Left colon (tissue), 2 donors: ENCODE measurements around the gene DIRAS1. TPM values are rescaled to one million over a fixed set of nuclear protein-coding genes. Genes with fewer than 3 reads are reported as not detected.
A peak's percentile ranks its signal among the peaks of the same experiment; 100 is the strongest.

Source experiments
- ATAC-seq: fragments of 200-7000 bp; cut with Tn5 transposase; one replicate; pipeline ENCODE4 v1.9.1; 2020; ENCODE audit warnings: mild to moderate bottlenecking, moderate library complexity
- DNase-seq, 2 donors: peaks; one replicate each; pipeline ENCODE4 v3.0.0-alpha.2; 2020
- intact Hi-C, 2 donors: fragments of 100-400 bp; cut with DNase I in 1 of 2; cut with micrococcal nuclease in 1 of 2; formaldehyde crosslinking; loops; one replicate each; pipeline versions ENCODE4 v1.11.2 to v1.14.0; 2022; cut with DNase I, micrococcal nuclease
- long read RNA-seq: library from polyadenylated mRNA; unstranded; transcript quantifications from one replicate; pipeline ENCODE4 v2.0.0, GENCODE V29; 2021
- total RNA-seq, 2 donors: library from RNA; stranded (reverse); fragmentation: NEBNext Ultra II Directional; extraction: Animal tissue kit (Norgen Biotek cat#: 25700); gene quantifications; one replicate each; pipeline ENCODE4 v1.2.1, GENCODE V29; 2021
- donor health status: DM: no; HTN: no; CAD: no.
- donor health status: DM: yes; HTN: yes; CAD: no.

DIRAS1 gene
- 1 to 10 TPM in 1 of 2 donors, under 1 TPM in 1; 0.52 to 1.1 TPM for total RNA-seq
- long read RNA-seq, result 0 reads

- ATAC-seq (no peak), DNase-seq (no peak)
- intact Hi-C loops, result no loop called here
These were observed at the start of gene DIRAS1 for GRCh38 chr19:2720777-2721569. Gene DIRAS1, minus strand, starts transcription at chr19:2721372. Its CDS starts 3,566 bp downstream, at chr19:2717806.

- DNase-seq (peak; percentile 27 to 41), ATAC-seq (no peak)
- intact Hi-C loops, result no loop called here
These were observed 49.2 kb upstream of the DIRAS1 start for GRCh38 chr19:2770055-2771013.

- DNase-seq, result no peak
- intact Hi-C loops, result no loop called here
- ATAC-seq, result no peak
These were observed 48.0 kb upstream of the DIRAS1 start for GRCh38 chr19:2769218-2769617.

- intact Hi-C loops, result no loop called here
- no peak for DNase-seq
- peak; percentile 13 for ATAC-seq
These were observed 47.4 kb upstream of the DIRAS1 start for GRCh38 chr19:2768365-2769132.

GRCh38 chr19:2767688-2768087 lies 46.5 kb upstream of the DIRAS1 start:
- DNase-seq (no peak), ATAC-seq (no peak)
- intact Hi-C loops, result no loop called here

GRCh38 chr19:2766594-2767372 lies 45.6 kb upstream of the DIRAS1 start:
- intact Hi-C loops, result no loop called here
- no peak for ATAC-seq

GRCh38 chr19:2765376-2765775 lies 44.2 kb upstream of the DIRAS1 start:
- intact Hi-C loops, result no loop called here
- no peak for ATAC-seq
- no peak for DNase-seq

More at GRCh38 chr19:2766594-2767372, 45.6 kb upstream of the DIRAS1 start:
- no peak for DNase-seq

- DNase-seq (no peak), ATAC-seq (no peak)
- intact Hi-C loops, result loop anchor here in 1 of 2 donors (5.0 kb wide), 1 partner anchor 118 kb away; no protein-coding TSS in a partner anchor
These were observed 43.8 kb upstream of the DIRAS1 start for GRCh38 chr19:2764945-2765344.

- ATAC-seq (no peak), DNase-seq (no peak)
- intact Hi-C loops, result loop anchor here in 1 of 2 donors (5.0 kb wide), 1 partner anchor 116 kb away; no protein-coding TSS in a partner anchor
These were observed 42.5 kb upstream of the DIRAS1 start for GRCh38 chr19:2763687-2764086.

- DNase-seq (no peak), ATAC-seq (no peak)
- intact Hi-C loops, result loop anchor here in 1 of 2 donors (5.0 kb wide), 1 partner anchor 116 kb away; no protein-coding TSS in a partner anchor
These were observed 41.8 kb upstream of the DIRAS1 start for GRCh38 chr19:2762783-2763496.

GRCh38 chr19:2761876-2762782 lies 41.0 kb upstream of the DIRAS1 start:
- intact Hi-C loops, result loop anchor here in 1 of 2 donors (5.0 kb wide), 1 partner anchor 115 kb away; no protein-coding TSS in a partner anchor
- ATAC-seq, result peak; percentile 8
- no peak for DNase-seq

GRCh38 chr19:2761309-2761677 lies 40.1 kb upstream of the DIRAS1 start:
- DNase-seq (no peak), ATAC-seq (no peak)
- intact Hi-C loops, result loop anchor here in 1 of 2 donors (5.0 kb wide), 1 partner anchor 114 kb away; no protein-coding TSS in a partner anchor

GRCh38 chr19:2759965-2760364 lies 38.8 kb upstream of the DIRAS1 start:
- intact Hi-C loops, result loop anchor here in 1 of 2 donors (5.0 kb wide), 1 partner anchor 113 kb away; no protein-coding TSS in a partner anchor
- ATAC-seq, result peak; percentile 30
- DNase-seq, result no peak

GRCh38 chr19:2759362-2759761 lies 38.2 kb upstream of the DIRAS1 start:
- intact Hi-C loops, result no loop called here
- ATAC-seq (no peak), DNase-seq (no peak)

GRCh38 chr19:2758601-2759313 lies 37.6 kb upstream of the DIRAS1 start:
- ATAC-seq, result no peak
- DNase-seq, result no peak
- intact Hi-C loops, result no loop called here
